Skin of body (tissue), 2 donors: ENCODE results near the gene RPP25L. TPM values are rescaled to one million over a fixed set of nuclear protein-coding genes. Genes with fewer than 3 reads are reported as not detected.

ENCODE experiments used
- DNase-seq: peaks from one replicate; lab custom pipeline; 2025; lab: John Stamatoyannopoulos, UW
- total RNA-seq: library from RNA; depleted of rRNA; stranded (reverse); fragments of >200 nt; gene quantifications from one replicate; pipeline ENCODE4 v1.2.3, GENCODE V29; 2014

RPP25L gene
- total RNA-seq, 1 donor from 2014 or later, result 10.4 TPM

DNA sequence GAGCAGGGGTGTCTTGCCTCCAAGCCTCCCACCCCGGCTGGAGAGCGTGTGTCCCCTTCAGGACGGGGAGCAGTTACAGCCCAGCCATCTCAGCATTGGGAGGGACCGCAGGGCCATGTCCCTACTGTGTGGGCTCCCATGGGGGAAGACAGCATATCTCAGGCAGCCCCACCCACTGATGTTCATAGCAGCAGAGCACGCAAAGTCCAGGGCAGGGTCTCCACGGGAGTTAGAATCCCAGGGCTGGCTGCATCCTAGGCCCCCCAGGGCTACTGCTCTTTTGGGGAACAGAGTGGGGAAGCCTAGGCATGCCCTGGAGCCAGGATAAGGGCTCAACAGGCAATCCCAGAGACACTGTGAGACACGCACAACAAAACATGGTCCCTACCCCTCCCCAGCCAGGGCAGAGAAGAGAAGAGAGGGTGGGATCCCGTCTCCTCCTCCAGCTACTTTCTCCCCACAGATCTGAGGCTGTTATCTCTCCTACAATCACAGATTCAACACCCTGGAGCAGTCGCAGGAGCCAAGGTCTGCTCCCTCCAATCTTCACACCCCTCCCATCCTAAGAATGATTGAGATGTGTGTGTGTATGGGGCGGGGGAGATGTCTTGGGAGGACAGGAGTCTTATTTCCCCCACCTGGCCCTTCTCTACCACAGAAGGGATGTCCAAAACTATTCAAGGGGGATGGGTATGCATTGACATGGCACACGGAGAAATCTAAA lies 25.8 kb downstream of the RPP25L start:
- DNase-seq, result no peak

DNA sequence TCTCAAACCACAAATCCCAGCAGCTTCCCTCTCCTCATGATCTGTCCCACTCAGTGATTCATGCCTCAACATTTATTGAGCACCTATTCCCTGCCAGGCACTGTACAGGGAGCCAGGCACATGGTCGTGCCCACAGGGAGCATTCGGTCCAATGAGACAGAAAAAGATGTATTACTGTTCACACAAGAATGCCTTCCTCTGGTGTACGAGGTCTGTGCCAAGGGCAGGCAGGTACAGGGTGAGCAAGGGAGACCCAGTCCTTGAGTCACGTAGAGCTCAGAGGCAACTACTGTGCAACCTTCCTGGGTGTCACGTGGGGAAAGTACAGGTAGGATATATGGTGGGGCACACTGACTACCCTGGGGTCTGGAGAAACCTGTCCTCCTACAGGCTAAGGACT lies 26.9 kb downstream of the RPP25L start:
- DNase-seq, result no peak

DNA sequence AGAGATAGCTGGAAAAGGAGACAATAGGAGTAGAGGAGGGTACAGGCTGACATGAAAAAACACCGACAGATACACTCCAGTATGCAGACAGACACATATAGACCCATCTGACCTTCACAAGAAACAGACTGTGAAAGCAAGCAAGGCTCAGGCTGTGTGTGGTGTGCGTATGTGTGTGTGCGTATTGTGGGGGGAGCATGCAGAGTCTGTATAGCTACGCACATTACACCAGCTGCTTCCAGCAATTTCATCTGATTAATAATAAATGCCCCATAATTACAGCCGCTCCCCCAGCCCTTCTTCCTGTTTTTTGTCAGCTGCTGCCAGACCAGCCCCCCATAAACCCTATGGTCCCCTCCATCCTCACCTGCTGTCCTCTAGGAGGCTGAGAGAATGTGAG lies 29.1 kb downstream of the RPP25L start:
- no peak for DNase-seq

DNA sequence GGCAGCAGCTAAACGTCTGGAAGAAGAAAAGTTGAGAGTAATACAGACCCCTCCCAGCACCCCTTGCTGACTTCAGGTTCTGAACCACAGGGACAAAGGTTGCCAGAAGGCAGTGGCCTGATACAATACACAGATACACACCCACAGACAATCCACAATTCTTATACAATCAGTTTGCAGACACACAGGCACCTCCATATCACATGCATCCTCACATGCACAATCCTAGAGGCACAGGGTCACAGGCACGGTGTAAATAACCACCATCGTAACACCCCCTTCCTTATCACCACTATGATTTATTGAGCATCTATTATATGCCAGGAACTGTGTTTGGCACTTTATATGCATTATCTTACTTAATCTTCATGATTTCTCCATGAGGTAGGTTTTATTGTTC lies 30.6 kb downstream of the RPP25L start:
- DNase-seq, result no peak

DNA sequence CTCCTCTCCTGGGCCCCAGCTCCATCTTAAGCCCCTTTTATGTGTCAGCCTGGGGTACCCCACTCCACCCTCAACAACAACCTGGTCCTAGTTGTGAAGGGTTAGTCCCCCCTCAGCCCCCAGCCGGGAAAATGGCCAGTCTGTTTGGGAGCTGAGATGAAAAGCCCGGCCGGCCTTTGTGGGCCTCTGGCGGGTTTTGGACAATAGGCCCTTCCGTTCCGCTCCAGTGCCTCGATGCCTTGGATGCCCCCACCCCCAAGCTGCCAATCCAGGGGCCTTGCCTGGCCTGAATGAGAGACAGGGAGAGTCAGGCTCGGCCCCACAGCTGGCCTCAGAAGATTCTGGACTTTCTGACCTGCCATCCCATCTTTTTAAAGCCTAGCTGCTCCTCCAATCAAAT lies 31.5 kb downstream of the RPP25L start:
- DNase-seq, result no peak

DNA sequence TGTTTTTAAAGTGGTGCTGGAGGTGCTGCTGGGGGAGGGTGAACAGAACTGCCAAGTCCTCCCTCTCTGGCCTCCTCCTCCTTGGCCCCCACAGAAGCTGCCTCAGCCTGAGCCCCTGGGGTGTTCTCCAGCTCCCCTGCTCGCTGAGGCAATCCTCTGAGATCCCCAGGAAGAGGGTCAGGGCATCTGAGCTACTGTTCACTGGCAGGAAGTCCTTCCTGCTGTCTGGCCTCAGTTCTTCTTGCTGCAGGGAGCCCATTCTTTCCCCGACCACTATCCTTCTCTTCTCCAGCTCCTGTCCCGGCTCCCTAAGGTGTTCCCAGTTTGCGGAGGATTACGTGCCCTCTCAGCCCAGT lies 32.1 kb downstream of the RPP25L start:
- DNase-seq, result no peak

DNA sequence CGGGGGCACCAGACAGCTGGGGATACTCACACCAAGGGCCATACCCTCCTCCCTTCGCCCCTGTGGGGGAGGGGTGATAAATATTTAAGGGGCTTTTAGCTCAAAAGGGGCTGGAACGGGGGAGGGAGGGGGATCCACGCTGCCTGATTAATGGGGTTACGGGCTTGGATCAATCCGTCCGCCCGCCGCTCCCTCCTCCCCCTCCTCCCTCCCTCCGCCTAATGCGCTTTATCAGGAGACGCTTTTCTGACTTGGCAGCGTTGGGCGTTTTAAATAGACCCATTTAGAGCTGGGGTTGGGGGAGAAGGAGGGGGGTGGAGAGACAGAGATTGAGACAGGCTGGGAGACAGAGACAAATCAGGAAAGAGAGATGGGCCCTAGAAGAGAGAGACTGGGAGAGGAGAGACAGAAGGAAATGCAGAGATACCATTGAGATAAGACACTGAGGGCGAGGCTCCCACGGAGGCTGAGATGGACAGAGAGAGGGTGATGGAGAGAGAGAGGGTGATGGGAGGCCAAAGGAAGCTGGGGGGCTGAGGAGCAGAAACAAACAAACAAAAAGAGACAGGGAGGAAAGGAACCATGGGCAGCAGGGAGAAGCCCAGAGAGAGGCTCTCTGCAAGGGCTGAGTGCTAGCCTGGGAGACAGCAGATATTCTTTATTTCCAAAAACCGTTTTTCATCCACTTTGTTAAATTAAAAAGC lies 32.6 kb downstream of the RPP25L start:
- no peak for DNase-seq

DNA sequence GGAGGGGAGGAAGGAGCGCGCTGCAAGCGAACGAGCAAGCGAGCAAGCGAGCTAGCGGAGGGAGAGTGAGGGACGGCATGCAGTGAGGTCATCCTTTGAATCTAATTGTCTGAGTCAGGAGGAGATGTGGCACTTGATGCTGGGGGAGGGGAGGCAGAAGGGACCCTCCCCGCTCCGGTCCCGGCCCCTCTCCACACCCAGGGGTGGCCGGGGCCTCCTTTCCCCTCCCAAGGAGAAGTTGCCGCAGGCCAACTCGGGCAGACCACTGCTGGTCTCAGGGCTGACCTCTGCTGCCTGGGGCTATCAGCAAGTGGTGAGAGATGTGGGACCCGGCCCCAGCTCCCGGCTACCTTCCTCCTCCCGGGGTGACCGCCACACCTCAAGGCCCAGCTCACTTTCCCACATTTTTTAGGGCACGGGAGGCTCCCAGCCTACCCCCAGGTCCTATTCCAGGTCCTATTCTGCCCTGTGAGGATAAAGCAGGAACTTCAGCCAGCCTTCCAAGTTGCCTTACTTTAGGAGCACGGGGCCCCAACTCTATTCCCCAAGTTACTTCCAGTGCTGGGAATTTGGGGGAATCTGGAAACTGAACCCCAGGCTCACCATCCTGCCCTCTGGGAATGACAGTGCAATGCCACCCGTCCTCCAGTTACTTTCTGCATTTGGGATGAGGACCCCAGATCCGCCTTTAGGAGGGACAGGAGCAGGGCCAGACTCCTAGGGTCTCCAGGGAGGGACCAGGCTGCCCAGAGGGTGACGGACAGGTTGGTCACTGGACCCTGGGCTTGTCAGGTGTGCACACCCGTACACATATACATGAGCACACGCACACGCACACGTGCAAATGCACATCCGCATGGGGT lies 33.4 kb downstream of the RPP25L start:
- peak; percentile 67 for DNase-seq

DNA sequence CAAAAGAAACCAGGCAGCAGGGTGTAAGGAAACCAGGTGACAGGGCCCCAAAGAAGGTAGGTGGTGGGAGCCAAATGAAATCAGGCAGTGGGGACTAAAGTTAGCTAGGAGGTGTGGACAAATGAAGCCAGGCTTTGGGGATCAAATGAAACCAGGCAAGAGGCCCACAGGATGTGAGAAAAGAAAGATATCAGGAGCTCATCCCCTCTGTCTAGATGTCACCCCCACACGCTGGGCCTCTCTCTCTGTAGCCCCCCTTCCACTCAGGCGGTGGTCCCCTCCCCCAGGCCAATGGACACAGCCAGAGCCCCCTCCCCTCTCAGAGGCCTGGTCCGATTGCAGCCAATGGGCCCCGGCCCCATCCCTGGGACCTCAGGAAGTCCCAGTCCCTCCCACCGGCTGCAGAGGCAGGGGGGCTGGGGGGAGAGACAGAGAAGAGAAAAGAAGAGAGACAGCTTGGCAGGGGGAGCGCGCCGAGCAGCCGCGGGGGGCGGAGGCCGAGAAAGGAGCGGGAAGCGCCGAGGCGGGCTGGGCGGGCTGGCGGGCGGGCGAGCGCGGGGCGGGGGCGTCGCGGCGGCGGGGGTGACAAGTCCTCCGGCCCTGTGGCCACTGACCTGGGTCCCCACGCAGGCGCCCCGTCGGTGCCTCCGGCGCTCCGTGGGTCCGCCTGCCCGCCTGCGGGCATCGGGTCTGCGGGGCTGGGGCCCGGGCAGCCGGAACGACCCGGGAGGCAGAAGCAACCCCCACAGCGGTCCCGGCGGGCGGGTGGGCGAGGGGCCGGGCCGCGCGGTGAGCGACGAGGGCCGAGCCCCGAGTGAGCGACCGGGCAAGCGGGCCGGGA lies 34.3 kb downstream of the RPP25L start:
- peak; percentile 21 for DNase-seq

DNA sequence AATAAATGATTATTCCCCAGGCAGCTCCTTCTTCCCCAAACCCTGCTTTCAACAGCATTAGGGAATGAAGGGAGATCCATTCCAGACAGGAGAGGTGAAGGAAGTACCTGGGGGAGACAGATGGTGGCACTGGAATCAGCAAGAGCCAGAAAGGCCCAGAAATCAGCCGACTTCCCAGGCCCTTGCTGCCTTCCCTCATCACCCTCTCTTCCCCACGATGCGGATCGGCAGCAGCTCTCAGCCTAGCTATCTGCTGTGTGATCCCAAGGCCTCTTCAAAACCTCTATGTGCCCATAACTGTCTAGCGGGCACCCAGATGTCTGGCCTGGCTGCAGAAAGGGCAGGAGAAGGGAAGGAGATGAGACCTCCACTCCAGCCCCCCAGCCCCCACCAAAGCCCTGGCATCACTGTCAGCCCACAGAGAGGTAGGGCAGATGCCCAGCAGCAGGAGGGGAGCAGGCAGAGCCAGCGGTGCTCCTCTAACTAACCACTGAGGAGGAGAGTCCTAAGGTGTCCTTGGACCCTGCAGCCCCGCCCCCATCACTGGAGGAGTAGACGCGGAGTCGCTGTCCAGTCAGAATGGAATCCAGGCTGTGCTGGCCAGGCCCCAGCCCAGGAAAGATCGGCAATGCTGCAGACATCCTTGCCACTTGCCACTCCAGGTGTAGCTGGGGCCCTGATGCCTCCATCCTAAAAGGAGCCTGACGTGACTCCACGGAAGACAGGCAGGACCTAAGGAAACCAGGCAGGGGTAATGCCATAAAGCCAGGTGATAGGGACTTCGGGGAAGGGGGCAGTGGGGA lies 35.1 kb downstream of the RPP25L start:
- no peak for DNase-seq

DNA sequence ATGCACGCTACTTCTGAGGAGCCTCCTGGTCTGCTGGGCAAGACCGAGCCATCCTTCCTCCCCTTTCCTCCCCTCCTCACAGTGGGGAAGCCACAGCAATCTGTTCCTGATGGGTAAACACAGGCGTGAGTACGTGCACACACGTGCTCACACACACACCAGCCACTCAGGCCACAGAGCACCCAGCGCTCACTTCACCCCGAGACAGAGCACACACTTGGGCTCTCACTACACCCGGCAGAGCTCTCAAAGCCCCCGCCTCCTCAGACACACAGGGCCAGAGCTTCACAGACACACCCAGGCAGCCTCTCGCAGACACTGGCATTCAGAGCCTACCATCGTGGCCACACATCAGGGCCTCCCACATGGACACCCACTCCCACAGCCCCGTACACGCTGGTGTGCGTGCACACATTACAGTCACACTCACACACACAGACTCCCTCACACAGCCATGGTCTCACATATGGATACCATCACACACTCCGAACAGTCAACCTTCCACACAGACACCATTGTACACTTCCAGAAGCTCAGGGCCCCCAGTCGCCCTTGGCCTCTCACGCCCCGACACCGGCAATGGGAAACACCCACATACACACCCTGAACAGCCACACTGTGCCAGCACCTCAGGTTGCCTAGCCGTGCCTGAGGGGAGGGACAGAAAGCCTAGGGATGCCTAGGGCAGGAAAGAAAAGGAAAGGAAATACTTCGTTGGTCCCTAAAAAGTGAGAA lies 35.9 kb downstream of the RPP25L start:
- DNase-seq, result peak; percentile 10

DNA sequence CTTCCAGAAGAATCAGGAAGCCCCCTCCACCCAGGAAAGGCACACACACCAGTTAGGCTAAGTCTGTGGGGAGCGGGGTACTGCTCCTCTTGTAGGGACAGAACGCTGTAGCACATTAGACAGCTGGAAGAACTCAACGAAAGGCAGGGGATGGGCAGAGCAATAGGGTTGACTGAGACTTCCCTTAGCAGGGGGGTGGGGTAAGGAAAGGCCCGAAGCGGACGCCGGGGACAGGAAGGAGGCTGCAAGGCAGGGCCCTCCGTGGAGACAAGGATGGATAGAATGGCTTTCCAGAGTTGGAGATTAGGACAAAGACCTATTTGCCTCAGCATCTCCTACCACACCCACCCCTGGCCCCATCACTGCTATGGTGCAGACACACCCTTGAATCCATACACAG lies 36.7 kb downstream of the RPP25L start:
- no peak for DNase-seq

DNA sequence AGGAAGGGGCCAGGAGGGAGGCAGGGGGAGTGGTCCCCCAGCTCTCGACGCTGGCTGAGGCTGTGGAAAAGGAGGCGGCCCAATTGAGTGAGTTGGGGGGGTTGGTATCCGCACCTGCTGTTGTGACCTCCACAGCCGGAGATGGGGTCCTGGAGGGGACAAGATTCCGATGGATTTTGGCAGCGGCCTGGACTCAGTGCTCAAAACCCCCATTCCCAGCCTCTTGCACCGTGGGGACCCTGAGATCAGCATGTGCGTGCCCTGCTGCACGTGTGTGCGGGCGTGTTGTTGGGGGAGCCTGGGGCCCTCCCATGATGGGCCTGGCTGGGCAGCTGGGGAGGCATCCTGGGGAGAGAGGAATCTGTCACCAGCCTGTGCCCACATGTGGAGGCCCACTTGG lies 37.3 kb downstream of the RPP25L start:
- DNase-seq, result no peak

DNA sequence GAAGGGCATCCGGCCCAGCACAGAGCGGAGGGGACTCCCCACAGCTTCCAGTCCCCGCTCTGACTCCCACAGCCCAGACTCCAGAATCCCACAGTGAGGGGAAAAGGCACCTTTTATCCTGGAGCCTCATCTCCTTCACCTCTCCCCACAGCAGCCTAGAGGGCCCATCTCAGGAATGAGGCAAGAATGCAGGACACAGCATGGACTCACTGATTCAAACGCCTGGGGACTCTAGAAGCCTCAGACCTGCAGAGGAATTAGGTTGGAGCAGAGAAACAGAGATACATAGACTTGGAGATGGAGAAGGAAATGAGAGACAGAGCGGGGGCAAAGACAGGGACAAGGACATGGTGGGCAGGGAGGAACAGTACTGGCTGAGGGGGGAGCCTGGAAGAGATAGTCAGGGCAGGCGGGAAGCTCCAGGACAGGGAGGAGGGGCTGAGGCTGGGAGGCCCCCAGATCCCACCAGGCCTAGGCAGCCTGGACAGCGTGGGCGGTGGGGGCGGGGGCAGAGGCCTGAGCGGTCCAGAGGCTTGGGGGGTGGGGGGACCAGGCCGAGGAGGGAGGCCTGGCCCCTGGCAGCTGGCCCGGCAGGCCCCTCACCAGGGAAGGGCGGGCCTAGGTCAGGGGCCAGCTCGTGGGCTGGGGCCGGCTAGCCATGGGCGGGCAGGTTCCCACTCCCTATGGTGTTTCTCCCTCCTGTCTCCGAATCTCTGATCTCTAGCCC lies 38.1 kb downstream of the RPP25L start:
- no peak for DNase-seq

DNA sequence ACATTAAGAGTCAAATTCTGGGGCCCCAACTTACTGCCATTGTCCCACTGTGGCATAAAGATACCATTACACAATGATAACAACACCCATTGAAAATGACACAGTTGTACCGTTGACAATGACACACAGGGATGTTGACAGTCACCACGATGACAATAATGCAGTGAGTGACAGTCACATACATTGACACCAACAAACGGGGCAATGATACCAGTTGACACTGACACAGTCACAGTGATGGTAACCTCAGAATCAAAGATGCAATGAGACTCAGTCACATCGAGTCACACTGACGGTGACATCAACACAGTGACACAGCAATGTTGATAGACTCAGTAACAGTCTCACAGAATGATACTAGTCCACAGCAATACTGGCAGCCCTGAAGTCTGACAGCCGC lies 39.3 kb downstream of the RPP25L start:
- no peak for DNase-seq

DNA sequence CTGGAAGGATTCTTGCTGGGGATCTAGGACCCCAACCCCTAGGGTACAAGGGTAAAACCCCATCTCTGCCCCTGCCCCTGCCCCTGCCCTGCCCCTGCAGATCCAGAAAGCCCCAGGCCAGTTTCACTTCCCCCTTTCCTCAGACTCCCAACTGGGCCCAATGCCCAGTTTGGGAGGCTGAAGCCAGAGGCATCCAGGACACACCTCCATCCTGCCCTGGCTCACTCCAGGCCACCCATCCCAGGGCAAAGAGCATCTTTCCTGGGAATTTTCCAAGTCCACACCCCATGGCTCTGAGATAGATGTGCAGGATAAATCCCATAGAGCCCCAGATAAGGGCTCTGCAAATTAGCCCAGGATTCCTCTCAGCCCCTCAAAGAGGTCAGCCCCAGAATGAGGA lies 39.8 kb downstream of the RPP25L start:
- no peak for DNase-seq

DNA sequence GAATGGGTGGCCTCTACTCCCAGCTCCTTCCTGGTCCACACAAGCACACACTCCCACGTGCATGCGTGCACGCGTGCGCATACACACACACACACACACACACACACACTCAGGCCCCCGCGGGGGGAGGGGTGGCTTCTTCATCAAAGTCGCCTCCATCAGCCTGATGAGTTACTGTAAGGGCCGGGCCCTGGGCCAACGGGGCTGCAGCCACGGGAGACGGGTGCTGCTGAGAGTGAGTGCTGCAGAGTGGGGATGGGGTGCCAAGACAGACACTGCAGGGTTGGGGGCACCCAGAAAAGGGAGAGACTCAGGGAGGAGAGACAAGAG lies 40.5 kb downstream of the RPP25L start:
- DNase-seq, result no peak

DNA sequence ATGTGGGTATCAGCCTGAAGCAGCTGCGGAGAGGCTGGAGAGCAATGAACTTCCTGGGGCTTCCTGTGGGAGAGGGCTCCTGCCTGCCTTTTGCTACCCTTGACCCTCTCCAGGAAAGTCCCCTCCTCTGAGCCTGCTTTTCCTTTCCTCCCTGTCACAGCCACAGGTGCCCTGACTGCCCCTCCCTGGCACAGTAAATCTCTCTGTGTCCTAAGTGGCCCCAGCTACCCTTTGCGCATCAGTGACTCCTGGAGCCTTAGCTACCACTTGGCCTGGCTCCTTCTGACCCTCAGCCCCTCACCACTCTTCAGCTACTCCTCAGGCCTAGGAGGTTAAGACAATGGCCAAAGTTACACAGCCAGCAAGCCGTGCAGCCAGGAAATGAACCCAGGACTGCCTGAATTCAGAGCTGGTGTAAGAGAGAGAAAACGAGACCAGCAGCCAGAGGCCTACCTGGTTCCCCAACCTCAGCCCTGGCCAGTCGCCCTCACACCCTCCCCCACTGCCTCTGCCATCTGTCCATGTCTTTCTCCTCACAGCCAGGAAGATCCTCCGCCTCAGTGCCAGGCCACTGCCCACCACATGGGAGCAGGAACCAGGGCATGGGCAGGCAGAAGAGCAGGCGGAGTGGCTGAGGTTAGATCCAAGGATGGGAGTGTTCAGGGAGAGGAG lies 41.0 kb downstream of the RPP25L start:
- DNase-seq, result no peak

DNA sequence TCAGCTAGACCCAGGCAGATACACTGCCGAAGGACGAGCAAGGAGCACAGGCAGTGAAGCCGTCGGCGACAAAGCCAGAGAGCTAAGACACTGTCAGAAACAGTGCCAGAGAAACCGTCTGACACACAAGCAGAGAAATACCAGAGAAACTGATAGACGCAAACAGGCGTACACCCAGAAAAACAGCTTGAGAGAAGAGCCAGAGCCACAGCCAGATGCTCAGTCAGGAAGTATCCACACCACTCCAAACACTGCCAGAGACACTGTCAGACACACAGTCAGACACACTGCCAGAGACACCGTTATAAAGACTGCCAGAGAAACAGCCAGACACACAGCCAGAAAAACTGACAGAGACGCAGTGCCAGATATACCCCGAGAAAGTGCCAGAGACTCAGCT lies 41.5 kb downstream of the RPP25L start:
- DNase-seq, result peak; percentile 66
